GM12878 (cell line): ENCODE measurements around the gene GDF11.

ENCODE experiments used
- CBX3 ChIP-seq: fragments of 200-600 bp; sonication (generic); IDR thresholded peaks from 2 replicates; pipeline ENCODE4 v1.6.1; 2016; ENCODE audit warnings: low read depth, borderline replicate concordance
- IKZF1 ChIP-seq: fragments of 450-650 bp; conservative IDR thresholded peaks from 2 replicates; pipeline ENCODE4 v1.6.1; 2017; ENCODE audit warnings: antibody characterized with exemption, mild to moderate bottlenecking
- NFIC ChIP-seq: IDR thresholded peaks from 2 replicates; pipeline ENCODE4 v1.6.1; 2012; ENCODE audit warnings: low read depth, mild to moderate bottlenecking, inconsistent platforms, low read length, moderate library complexity
- NR2C1 ChIP-seq: fragments of 450-650 bp; IDR thresholded peaks from 2 replicates; pipeline ENCODE4 v1.6.1; 2017; ENCODE audit warnings: antibody characterized with exemption, mild to moderate bottlenecking, moderate library complexity
- POLR2A ChIP-seq: IDR thresholded peaks from 2 replicates; pipeline ENCODE4 v1.6.1; 2011; ENCODE audit warnings: low read depth, mild to moderate bottlenecking, low read length
- POLR2AphosphoS2 ChIP-seq: IDR thresholded peaks from 2 replicates; pipeline ENCODE4 v1.6.1; 2011; ENCODE audit warnings: low read depth, mild to moderate bottlenecking, low read length, improper control_type of control experiment, moderate library complexity
- SIN3A ChIP-seq: IDR thresholded peaks from 2 replicates; pipeline ENCODE4 v1.6.1; 2012; ENCODE audit warnings: low read depth, low read length, improper control_type of control experiment
- TAF1 ChIP-seq: IDR thresholded peaks from 2 replicates; pipeline ENCODE4 v1.6.1; 2011; ENCODE audit warnings: mild to moderate bottlenecking, low read depth, low read length, borderline replicate concordance
- TARDBP ChIP-seq: IDR thresholded peaks from 2 replicates; pipeline ENCODE4 v1.6.1; 2016; ENCODE audit warnings: borderline replicate concordance
- TF ChIP-seq, protein P1 (sequence below), 3 experiments: IDR thresholded peaks in 2 of 3; conservative IDR thresholded peaks in 1 of 3; 2 replicates each; pipeline ENCODE4 v1.5.1; 2011; ENCODE audit warnings: low read depth in 3 of 3, low read length in 3 of 3, mild to moderate bottlenecking in 3 of 3, control low read depth in 2 of 3, moderate library complexity in 2 of 3, inconsistent platforms in 1 of 3, mixed read lengths in 1 of 3; ENCODE audit not compliant: control insufficient read depth in 2 of 3, insufficient read depth in 1 of 3; ENCODE audit errors: extremely low read depth in 1 of 3
- TF ChIP-seq, protein P2 (sequence below): fragments of 450-650 bp; IDR thresholded peaks from 2 replicates; pipeline ENCODE4 v1.6.1; 2017; ENCODE audit warnings: mild to moderate bottlenecking, moderate library complexity
- TF ChIP-seq, protein P3 (sequence below): IDR thresholded peaks from 2 replicates; pipeline ENCODE4 v1.6.1; 2012; ENCODE audit warnings: mild to moderate bottlenecking, low read depth, low read length

DNA sequence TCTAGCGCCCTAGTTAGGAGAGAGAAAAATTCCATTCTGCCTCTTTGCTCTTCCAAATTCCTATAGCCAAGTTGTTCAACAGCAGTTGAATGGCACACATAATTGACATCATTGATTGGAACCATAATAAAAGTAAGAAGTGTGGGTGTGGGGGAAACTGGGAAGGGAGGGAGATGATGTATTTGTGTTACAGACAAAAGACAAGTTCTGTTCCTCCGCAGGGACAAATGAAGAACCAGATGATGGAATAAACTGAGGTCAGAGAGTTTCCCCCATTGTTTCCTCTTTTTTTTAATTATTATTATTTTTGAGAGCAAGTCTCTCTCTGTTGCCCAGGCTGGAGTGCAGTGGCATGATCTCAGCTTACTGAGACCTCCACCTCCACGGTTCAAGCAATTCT lies 34.9 kb downstream of the GDF11 start:
- TF ChIP-seq TARDBP (no peak), NFIC (no peak), POLR2AphosphoS2 (no peak), POLR2A (no peak), NR2C1 (no peak), SIN3A (no peak), IKZF1 (no peak), CBX3 (no peak), TAF1 (no peak)
- TF ChIP-seq, protein P1, sequence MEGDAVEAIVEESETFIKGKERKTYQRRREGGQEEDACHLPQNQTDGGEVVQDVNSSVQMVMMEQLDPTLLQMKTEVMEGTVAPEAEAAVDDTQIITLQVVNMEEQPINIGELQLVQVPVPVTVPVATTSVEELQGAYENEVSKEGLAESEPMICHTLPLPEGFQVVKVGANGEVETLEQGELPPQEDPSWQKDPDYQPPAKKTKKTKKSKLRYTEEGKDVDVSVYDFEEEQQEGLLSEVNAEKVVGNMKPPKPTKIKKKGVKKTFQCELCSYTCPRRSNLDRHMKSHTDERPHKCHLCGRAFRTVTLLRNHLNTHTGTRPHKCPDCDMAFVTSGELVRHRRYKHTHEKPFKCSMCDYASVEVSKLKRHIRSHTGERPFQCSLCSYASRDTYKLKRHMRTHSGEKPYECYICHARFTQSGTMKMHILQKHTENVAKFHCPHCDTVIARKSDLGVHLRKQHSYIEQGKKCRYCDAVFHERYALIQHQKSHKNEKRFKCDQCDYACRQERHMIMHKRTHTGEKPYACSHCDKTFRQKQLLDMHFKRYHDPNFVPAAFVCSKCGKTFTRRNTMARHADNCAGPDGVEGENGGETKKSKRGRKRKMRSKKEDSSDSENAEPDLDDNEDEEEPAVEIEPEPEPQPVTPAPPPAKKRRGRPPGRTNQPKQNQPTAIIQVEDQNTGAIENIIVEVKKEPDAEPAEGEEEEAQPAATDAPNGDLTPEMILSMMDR (IDR thresholded peaks at IDR 0.05 in 2 of 3, conservative IDR thresholded peaks at IDR 0.05 in 1 of 3; ENCODE audit: control insufficient read depth in 2 of 3, extremely low read depth in 1 of 3, insufficient read depth in 1 of 3, low read depth in 3 of 3, low read length in 3 of 3): no peak
- TF ChIP-seq, protein P2, sequence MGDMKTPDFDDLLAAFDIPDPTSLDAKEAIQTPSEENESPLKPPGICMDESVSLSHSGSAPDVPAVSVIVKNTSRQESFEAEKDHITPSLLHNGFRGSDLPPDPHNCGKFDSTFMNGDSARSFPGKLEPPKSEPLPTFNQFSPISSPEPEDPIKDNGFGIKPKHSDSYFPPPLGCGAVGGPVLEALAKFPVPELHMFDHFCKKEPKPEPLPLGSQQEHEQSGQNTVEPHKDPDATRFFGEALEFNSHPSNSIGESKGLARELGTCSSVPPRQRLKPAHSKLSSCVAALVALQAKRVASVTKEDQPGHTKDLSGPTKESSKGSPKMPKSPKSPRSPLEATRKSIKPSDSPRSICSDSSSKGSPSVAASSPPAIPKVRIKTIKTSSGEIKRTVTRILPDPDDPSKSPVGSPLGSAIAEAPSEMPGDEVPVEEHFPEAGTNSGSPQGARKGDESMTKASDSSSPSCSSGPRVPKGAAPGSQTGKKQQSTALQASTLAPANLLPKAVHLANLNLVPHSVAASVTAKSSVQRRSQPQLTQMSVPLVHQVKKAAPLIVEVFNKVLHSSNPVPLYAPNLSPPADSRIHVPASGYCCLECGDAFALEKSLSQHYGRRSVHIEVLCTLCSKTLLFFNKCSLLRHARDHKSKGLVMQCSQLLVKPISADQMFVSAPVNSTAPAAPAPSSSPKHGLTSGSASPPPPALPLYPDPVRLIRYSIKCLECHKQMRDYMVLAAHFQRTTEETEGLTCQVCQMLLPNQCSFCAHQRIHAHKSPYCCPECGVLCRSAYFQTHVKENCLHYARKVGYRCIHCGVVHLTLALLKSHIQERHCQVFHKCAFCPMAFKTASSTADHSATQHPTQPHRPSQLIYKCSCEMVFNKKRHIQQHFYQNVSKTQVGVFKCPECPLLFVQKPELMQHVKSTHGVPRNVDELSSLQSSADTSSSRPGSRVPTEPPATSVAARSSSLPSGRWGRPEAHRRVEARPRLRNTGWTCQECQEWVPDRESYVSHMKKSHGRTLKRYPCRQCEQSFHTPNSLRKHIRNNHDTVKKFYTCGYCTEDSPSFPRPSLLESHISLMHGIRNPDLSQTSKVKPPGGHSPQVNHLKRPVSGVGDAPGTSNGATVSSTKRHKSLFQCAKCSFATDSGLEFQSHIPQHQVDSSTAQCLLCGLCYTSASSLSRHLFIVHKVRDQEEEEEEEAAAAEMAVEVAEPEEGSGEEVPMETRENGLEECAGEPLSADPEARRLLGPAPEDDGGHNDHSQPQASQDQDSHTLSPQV: no peak
- TF ChIP-seq, protein P3, sequence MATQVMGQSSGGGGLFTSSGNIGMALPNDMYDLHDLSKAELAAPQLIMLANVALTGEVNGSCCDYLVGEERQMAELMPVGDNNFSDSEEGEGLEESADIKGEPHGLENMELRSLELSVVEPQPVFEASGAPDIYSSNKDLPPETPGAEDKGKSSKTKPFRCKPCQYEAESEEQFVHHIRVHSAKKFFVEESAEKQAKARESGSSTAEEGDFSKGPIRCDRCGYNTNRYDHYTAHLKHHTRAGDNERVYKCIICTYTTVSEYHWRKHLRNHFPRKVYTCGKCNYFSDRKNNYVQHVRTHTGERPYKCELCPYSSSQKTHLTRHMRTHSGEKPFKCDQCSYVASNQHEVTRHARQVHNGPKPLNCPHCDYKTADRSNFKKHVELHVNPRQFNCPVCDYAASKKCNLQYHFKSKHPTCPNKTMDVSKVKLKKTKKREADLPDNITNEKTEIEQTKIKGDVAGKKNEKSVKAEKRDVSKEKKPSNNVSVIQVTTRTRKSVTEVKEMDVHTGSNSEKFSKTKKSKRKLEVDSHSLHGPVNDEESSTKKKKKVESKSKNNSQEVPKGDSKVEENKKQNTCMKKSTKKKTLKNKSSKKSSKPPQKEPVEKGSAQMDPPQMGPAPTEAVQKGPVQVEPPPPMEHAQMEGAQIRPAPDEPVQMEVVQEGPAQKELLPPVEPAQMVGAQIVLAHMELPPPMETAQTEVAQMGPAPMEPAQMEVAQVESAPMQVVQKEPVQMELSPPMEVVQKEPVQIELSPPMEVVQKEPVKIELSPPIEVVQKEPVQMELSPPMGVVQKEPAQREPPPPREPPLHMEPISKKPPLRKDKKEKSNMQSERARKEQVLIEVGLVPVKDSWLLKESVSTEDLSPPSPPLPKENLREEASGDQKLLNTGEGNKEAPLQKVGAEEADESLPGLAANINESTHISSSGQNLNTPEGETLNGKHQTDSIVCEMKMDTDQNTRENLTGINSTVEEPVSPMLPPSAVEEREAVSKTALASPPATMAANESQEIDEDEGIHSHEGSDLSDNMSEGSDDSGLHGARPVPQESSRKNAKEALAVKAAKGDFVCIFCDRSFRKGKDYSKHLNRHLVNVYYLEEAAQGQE: no peak
